ENCODE results near the gene PSMD3. TPM values are rescaled to one million over a fixed set of nuclear protein-coding genes. Genes with fewer than 3 reads are reported as not detected.

PSMD3 gene
- total and polyA plus RNA-seq, 2 of the 4 experiments (the other 2 are of a cell fraction): 123 to 155 TPM

- Histone ChIP-seq H3K9ac (ENCODE audit: low read depth, low read length) (no peak overlapping the region), H3K79me1 (ENCODE audit: low read depth in 1 of 2, low read length in 2 of 2) (peaks cover 0 to 4% of the 10 kb centered on the region in 2 experiments; a peak in 1 of 4 replicates), H2BK15ac (ENCODE audit: low read depth, low read length) (no peak overlapping the region), H2BK20ac (ENCODE audit: low read depth, low read length) (no peak overlapping the region), H3K4me2 (ENCODE audit: low read depth, low read length) (no peak overlapping the region), H2AK5ac (ENCODE audit: low read depth, low read length) (no peak overlapping the region), H3K9me1 (ENCODE audit: insufficient read depth, low read length) (peaks cover 12% of the 10 kb centered on the region), H3K27me3 (ENCODE audit: control insufficient read depth, insufficient read depth, low read length) (no peaks in the 10 kb centered on the region; the same call in 1 of the 2 replicates), H2AK9ac (replicated peaks; ENCODE audit: low read depth, low read length, poor library complexity) (no peak overlapping the region), H3K36me3 (ENCODE audit: control insufficient read depth, insufficient read depth, low read length) (no peaks in the 10 kb centered on the region), H3K9me3 (ENCODE audit: control insufficient read depth, insufficient read depth, low read length) (no peaks in the 10 kb centered on the region), H4K20me1 (ENCODE audit: insufficient read depth, low read length) (no peaks in the 10 kb centered on the region), H3K4me1 (ENCODE audit: control insufficient read depth, insufficient read depth, low read length) (peaks cover 7% of the 10 kb centered on the region), H3K23ac (ENCODE audit: low read depth, low read length) (no peak overlapping the region), H3K4me3 (ENCODE audit: insufficient read depth, low read depth, low read length) (no peak overlapping the region), H3K4ac (ENCODE audit: low read depth, low read length) (no peak overlapping the region), H4K5ac (ENCODE audit: low read depth, low read length) (no peak overlapping the region), H2BK5ac (ENCODE audit: low read depth, low read length, poor library complexity, severe bottlenecking) (no peak overlapping the region), H4K8ac (ENCODE audit: low read depth in 2 of 2, low read length in 2 of 2) (no peak overlapping the region), H2BK120ac (ENCODE audit: low read depth, low read length) (no peak overlapping the region), H3K27ac (ENCODE audit: insufficient read depth, low read length) (no peak overlapping the region), H2AFZ (replicated peaks; ENCODE audit: low read length, poor library complexity) (no peak overlapping the region), H3K56ac (ENCODE audit: extremely low read depth, insufficient read depth, low read length) (no peak overlapping the region), H4K91ac (ENCODE audit: insufficient read depth, low read depth, low read length) (no peak overlapping the region), H3K18ac (ENCODE audit: low read depth, low read length) (no peak overlapping the region), H3K14ac (replicated peaks; ENCODE audit: low read depth, low read length) (no peak overlapping the region)
- DNase-seq (no peak), ATAC-seq (ENCODE audit: low read depth) (no peak)
- TF ChIP-seq FOS (IDR thresholded peaks at IDR 0.05; ENCODE audit: low read depth, low read length): no peak
- no peak for TF ChIP-seq NFE2L2 (IDR thresholded peaks at IDR 0.05; ENCODE audit: low read depth, low read length)
- no peak for TF ChIP-seq SMC3 (IDR thresholded peaks at IDR 0.05; ENCODE audit: low read depth, low read length)
- no peak for TF ChIP-seq CHD1 (IDR thresholded peaks at IDR 0.05; ENCODE audit: low read depth, low read length)
- no peak for TF ChIP-seq MAFK (IDR thresholded peaks at IDR 0.05; ENCODE audit: low read depth, low read length)
- TF ChIP-seq CTCF (conservative IDR thresholded peaks at IDR 0.05; ENCODE audit: low read depth, low read length): no peak
- no peak for TF ChIP-seq BHLHE40 (IDR thresholded peaks at IDR 0.05; ENCODE audit: low read depth, low read length)
- TF ChIP-seq CEBPB (IDR thresholded peaks at IDR 0.05; ENCODE audit: low read depth, low read length): no peak
- TF ChIP-seq RFX5 (IDR thresholded peaks at IDR 0.05; ENCODE audit: low read depth, low read length): no peak
- no peak for TF ChIP-seq POLR2A (IDR thresholded peaks at IDR 0.05; ENCODE audit: low read depth, low read length)
- TF ChIP-seq RAD21 (IDR thresholded peaks at IDR 0.05; ENCODE audit: low read length): no peak
- no peak for TF ChIP-seq MAZ (IDR thresholded peaks at IDR 0.05; ENCODE audit: borderline replicate concordance, low read depth, low read length)
- ChIA-PET CTCF (no interaction called here), POLR2A (ENCODE audit: unreplicated experiment) (no interaction called here)
- in situ Hi-C loops (cut with MboI; ENCODE audit: low sequenced_read_pairs) (no loop called here), intact Hi-C loops (cut with micrococcal nuclease) (no loop called here), dilution Hi-C loops (cut with HindIII; ENCODE audit: low sequenced_read_pairs, unreplicated experiment) (no loop called here)
- no TSS peak for BruUV-seq (replicated peaks)
- no CpG with 5 or more reads among the region's 4 CpGs for WGBS, 2 experiments (ENCODE audit: extremely low coverage in 2 of 2, insufficient read length in 1 of 2)
These were observed 24.8 kb upstream of the PSMD3 start for GRCh38 chr17:39955726-39956225.
